ENCODE results near the gene DISP3. TPM values are rescaled to one million over a fixed set of nuclear protein-coding genes. Genes with fewer than 3 reads are reported as not detected.

The DISP3 gene
- total RNA-seq, 1 donor from 2014 or later: under 0.01 TPM

GRCh38 chr1:11528611-11529261, 49.8 kb downstream of the DISP3 start:
- no peak for DNase-seq (ENCODE audit: low read depth in 2 of 2)

- no peak for DNase-seq (ENCODE audit: low read depth in 2 of 2)
Observed at GRCh38 chr1:11529330-11529729, 50.4 kb downstream of the DISP3 start.

GRCh38 chr1:11529763-11530730, 51.1 kb downstream of the DISP3 start:
- DNase-seq (ENCODE audit: low read depth in 2 of 2): no peak

GRCh38 chr1:11530731-11531311, 51.9 kb downstream of the DISP3 start:
- no peak for DNase-seq (ENCODE audit: low read depth in 2 of 2)

- no peak for DNase-seq (ENCODE audit: low read depth in 2 of 2)
Observed at GRCh38 chr1:11531314-11531870, 52.4 kb downstream of the DISP3 start.

- DNase-seq (ENCODE audit: low read depth in 2 of 2): no peak
Observed at GRCh38 chr1:11531943-11532342, 53.0 kb downstream of the DISP3 start.

- no peak for DNase-seq (ENCODE audit: low read depth in 2 of 2)
Observed at GRCh38 chr1:11533790-11534787, 55.1 kb downstream of the DISP3 start.

- DNase-seq (ENCODE audit: low read depth in 2 of 2): no peak
Observed at GRCh38 chr1:11534846-11535245, 55.9 kb downstream of the DISP3 start.

- DNase-seq (ENCODE audit: low read depth in 2 of 2): no peak
Observed at GRCh38 chr1:11535316-11535715, 56.4 kb downstream of the DISP3 start.

- DNase-seq (ENCODE audit: low read depth in 2 of 2): no peak
Observed at GRCh38 chr1:11535761-11536572, 57.0 kb downstream of the DISP3 start.

GRCh38 chr1:11536573-11537379, 57.8 kb downstream of the DISP3 start:
- DNase-seq (ENCODE audit: low read depth in 2 of 2): no peak

- DNase-seq (ENCODE audit: low read depth in 2 of 2): no peak
Observed at GRCh38 chr1:11537380-11537764, 58.4 kb downstream of the DISP3 start.

GRCh38 chr1:11537854-11538591, 59.1 kb downstream of the DISP3 start:
- no peak for DNase-seq (ENCODE audit: low read depth in 2 of 2)

- DNase-seq (ENCODE audit: low read depth in 2 of 2): no peak
Observed at GRCh38 chr1:11538886-11539285, 59.9 kb downstream of the DISP3 start.

GRCh38 chr1:11539850-11540772, 61.2 kb downstream of the DISP3 start:
- DNase-seq (ENCODE audit: low read depth in 2 of 2): no peak

GRCh38 chr1:11540773-11541160, 61.8 kb downstream of the DISP3 start:
- no peak for DNase-seq (ENCODE audit: low read depth in 2 of 2)

- DNase-seq (ENCODE audit: low read depth in 2 of 2): no peak
Observed at GRCh38 chr1:11541236-11541635, 62.3 kb downstream of the DISP3 start.
